Fibroblast of the aortic adventitia (primary cell): ENCODE measurements around the gene CARD14. TPM values are rescaled to one million over a fixed set of nuclear protein-coding genes. Genes with fewer than 3 reads are reported as not detected.

Experiments used
- DNase-seq: peaks from one replicate; pipeline ENCODE4 v3.0.0-alpha.2; 2010; ENCODE audit warnings: low read depth
- H3K4me3 ChIP-seq: 2 replicates; pipeline ENCODE4 v1.5.1; 2011; ENCODE audit warnings: low read depth, mild to moderate bottlenecking, control low read depth, low read length, moderate library complexity
- total RNA-seq: library from RNA; depleted of rRNA; stranded (reverse); fragments of >200 nt; gene quantifications from 2 replicates; pipeline ENCODE4 v1.2.3, GENCODE V29; 2012; ENCODE audit warnings: low replicate concordance
- TF ChIP-seq, protein P1 (sequence below): IDR thresholded peaks from 2 replicates; pipeline ENCODE4 v1.5.1; 2011; ENCODE audit warnings: mild to moderate bottlenecking, low read length, control low read depth, inconsistent platforms; ENCODE audit not compliant: insufficient read depth

CARD14 gene
- total RNA-seq, 1 donor: 0.09 TPM

- TF ChIP-seq, protein P1, sequence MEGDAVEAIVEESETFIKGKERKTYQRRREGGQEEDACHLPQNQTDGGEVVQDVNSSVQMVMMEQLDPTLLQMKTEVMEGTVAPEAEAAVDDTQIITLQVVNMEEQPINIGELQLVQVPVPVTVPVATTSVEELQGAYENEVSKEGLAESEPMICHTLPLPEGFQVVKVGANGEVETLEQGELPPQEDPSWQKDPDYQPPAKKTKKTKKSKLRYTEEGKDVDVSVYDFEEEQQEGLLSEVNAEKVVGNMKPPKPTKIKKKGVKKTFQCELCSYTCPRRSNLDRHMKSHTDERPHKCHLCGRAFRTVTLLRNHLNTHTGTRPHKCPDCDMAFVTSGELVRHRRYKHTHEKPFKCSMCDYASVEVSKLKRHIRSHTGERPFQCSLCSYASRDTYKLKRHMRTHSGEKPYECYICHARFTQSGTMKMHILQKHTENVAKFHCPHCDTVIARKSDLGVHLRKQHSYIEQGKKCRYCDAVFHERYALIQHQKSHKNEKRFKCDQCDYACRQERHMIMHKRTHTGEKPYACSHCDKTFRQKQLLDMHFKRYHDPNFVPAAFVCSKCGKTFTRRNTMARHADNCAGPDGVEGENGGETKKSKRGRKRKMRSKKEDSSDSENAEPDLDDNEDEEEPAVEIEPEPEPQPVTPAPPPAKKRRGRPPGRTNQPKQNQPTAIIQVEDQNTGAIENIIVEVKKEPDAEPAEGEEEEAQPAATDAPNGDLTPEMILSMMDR: no peak
- no peak for DNase-seq
- H3K4me3 ChIP-seq: no peak overlapping the region
Observed at GRCh38 chr17:80223142-80223815, 53.4 kb downstream of the CARD14 start.

GRCh38 chr17:80223838-80224497, 54.1 kb downstream of the CARD14 start:
- DNase-seq: no peak
- no peak overlapping the region for H3K4me3 ChIP-seq
- TF ChIP-seq, protein P1: no peak

- DNase-seq: no peak
- TF ChIP-seq, protein P1: no peak
- no peak overlapping the region for H3K4me3 ChIP-seq
Observed at GRCh38 chr17:80224683-80225082, 54.9 kb downstream of the CARD14 start.

DNA sequence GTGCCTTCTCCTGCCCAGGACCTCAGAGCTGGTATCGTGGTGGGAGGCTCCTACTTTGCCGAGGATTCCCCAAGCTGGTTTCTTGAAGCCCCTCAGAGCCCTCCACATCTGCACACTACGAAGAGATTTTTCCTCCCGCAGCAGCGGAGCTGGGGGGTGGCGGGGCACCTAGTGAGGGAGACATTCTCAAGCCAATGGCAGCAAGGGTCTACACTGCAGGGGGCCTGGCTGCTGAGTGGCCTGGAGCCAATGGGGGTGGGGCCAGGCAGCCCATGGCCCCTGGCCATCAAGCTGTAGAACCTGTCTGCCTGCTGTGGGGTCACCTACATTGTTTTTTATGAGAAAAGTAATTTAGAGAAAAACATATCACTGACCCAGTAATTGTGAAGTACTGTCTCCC, 55.4 kb downstream of the CARD14 start:
- TF ChIP-seq, protein P1: no peak
- no peak for DNase-seq
- no peak overlapping the region for H3K4me3 ChIP-seq

- TF ChIP-seq, protein P1: no peak
- H3K4me3 ChIP-seq: no peak overlapping the region
- no peak for DNase-seq
Observed at GRCh38 chr17:80227156-80227555, 57.3 kb downstream of the CARD14 start.

DNA sequence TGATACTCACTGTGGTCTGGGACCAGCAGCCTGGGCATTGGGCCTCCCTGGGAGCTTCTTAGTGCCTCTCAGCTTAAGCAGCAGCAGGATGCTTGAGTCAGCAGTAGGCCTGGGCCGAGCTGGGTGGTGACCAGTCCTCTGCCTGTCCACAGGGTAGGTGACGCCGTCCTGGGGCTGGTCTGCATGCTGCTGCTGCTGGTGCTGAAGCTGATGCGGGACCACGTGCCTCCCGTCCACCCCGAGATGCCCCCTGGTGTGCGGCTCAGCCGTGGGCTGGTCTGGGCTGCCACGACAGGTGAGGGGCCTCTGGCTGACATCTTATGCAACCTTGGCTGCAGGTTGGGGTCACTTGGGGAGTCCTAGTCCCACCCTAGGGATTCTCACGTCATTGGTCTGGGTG, 57.8 kb downstream of the CARD14 start:
- H3K4me3 ChIP-seq: no peak overlapping the region
- DNase-seq: no peak
- TF ChIP-seq, protein P1: no peak

GRCh38 chr17:80228477-80228876, 58.6 kb downstream of the CARD14 start:
- H3K4me3 ChIP-seq: no peak overlapping the region
- TF ChIP-seq, protein P1: no peak
- DNase-seq: no peak
